ENCODE results near the gene PGLYRP4. TPM values are rescaled to one million over a fixed set of nuclear protein-coding genes. Genes with fewer than 3 reads are reported as not detected.

The PGLYRP4 gene
- total RNA-seq, 1 experiment from 2014 or later = not detected

- no peak for TF ChIP-seq OVOL2 (CRISPR knock-in tag; IDR thresholded peaks at IDR 0.05; ENCODE audit: borderline replicate concordance)
- TF ChIP-seq TCF7 (CRISPR knock-in tag; IDR thresholded peaks at IDR 0.05; ENCODE audit: low read depth) = no peak
- no peak for TF ChIP-seq TEAD4 (CRISPR knock-in tag; IDR thresholded peaks at IDR 0.05)
- no peak for TF ChIP-seq GTF2I (CRISPR knock-in tag; conservative IDR thresholded peaks at IDR 0.05)
- no peaks in the 10 kb centered on the region for H3K4me1 Mint-ChIP-seq
- no peak overlapping the region for H3K4me3 Mint-ChIP-seq
- peaks cover 20% of the 10 kb centered on the region for H3K27me3 Mint-ChIP-seq (ENCODE audit: low read depth)
- H3K9me3 Mint-ChIP-seq = peaks cover 46% of the 10 kb centered on the region
- peaks cover 8% of the 10 kb centered on the region; the same call in 1 of the 2 replicates for H3K36me3 Mint-ChIP-seq
- CTCF ChIA-PET = no interaction called here
- H3K27ac Mint-ChIP-seq = no peak overlapping the region
- POLR2A ChIA-PET = no interaction called here
- no peak for DNase-seq (ENCODE audit: low spot score)
- no peak for ATAC-seq
These were observed 14.7 kb downstream of the PGLYRP4 start for GRCh38 chr1:153333902-153334301.

GRCh38 chr1:153324912-153325311, 23.7 kb downstream of the PGLYRP4 start:
- ChIA-PET CTCF (no interaction called here), POLR2A (no interaction called here)
- DNase-seq (ENCODE audit: low spot score) (no peak), ATAC-seq (no peak)
- TF ChIP-seq SMAD4 (CRISPR knock-in tag; IDR thresholded peaks at IDR 0.05) (no peak), ZNF671 (CRISPR knock-in tag; IDR thresholded peaks at IDR 0.05) (no peak), TCF7 (CRISPR knock-in tag; IDR thresholded peaks at IDR 0.05; ENCODE audit: low read depth) (no peak), ZNF263 (CRISPR knock-in tag; IDR thresholded peaks at IDR 0.05; ENCODE audit: low read depth) (no peak), FOXJ3 (CRISPR knock-in tag; IDR thresholded peaks at IDR 0.05; ENCODE audit: borderline replicate concordance) (no peak), HMGXB4 (CRISPR knock-in tag; IDR thresholded peaks at IDR 0.05) (no peak), CBFB (CRISPR knock-in tag; IDR thresholded peaks at IDR 0.05; ENCODE audit: low read depth) (no peak), ZNF512 (CRISPR knock-in tag; IDR thresholded peaks at IDR 0.05; ENCODE audit: borderline replicate concordance) (no peak), IRF2 (CRISPR knock-in tag; IDR thresholded peaks at IDR 0.05; ENCODE audit: borderline replicate concordance, low read depth) (no peak), CREM (CRISPR knock-in tag; IDR thresholded peaks at IDR 0.05) (no peak), MAX (CRISPR knock-in tag; IDR thresholded peaks at IDR 0.05) (no peak), MXD4 (CRISPR knock-in tag; IDR thresholded peaks at IDR 0.05; ENCODE audit: borderline replicate concordance) (no peak), TEAD4 (CRISPR knock-in tag; IDR thresholded peaks at IDR 0.05) (no peak), NR1H2 (CRISPR knock-in tag; IDR thresholded peaks at IDR 0.05) (no peak), ZMAT4 (CRISPR knock-in tag; IDR thresholded peaks at IDR 0.05) (no peak), ZNF138 (CRISPR knock-in tag; conservative IDR thresholded peaks at IDR 0.05) (no peak)
- TF ChIP-seq, protein P1, sequence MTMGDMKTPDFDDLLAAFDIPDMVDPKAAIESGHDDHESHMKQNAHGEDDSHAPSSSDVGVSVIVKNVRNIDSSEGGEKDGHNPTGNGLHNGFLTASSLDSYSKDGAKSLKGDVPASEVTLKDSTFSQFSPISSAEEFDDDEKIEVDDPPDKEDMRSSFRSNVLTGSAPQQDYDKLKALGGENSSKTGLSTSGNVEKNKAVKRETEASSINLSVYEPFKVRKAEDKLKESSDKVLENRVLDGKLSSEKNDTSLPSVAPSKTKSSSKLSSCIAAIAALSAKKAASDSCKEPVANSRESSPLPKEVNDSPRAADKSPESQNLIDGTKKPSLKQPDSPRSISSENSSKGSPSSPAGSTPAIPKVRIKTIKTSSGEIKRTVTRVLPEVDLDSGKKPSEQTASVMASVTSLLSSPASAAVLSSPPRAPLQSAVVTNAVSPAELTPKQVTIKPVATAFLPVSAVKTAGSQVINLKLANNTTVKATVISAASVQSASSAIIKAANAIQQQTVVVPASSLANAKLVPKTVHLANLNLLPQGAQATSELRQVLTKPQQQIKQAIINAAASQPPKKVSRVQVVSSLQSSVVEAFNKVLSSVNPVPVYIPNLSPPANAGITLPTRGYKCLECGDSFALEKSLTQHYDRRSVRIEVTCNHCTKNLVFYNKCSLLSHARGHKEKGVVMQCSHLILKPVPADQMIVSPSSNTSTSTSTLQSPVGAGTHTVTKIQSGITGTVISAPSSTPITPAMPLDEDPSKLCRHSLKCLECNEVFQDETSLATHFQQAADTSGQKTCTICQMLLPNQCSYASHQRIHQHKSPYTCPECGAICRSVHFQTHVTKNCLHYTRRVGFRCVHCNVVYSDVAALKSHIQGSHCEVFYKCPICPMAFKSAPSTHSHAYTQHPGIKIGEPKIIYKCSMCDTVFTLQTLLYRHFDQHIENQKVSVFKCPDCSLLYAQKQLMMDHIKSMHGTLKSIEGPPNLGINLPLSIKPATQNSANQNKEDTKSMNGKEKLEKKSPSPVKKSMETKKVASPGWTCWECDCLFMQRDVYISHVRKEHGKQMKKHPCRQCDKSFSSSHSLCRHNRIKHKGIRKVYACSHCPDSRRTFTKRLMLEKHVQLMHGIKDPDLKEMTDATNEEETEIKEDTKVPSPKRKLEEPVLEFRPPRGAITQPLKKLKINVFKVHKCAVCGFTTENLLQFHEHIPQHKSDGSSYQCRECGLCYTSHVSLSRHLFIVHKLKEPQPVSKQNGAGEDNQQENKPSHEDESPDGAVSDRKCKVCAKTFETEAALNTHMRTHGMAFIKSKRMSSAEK (CRISPR knock-in tag; IDR thresholded peaks at IDR 0.05; ENCODE audit: borderline replicate concordance) = no peak
- TF ChIP-seq, protein P2, sequence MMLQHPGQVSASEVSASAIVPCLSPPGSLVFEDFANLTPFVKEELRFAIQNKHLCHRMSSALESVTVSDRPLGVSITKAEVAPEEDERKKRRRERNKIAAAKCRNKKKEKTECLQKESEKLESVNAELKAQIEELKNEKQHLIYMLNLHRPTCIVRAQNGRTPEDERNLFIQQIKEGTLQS (CRISPR knock-in tag; conservative IDR thresholded peaks at IDR 0.05) = no peak
- TF ChIP-seq, protein P3, sequence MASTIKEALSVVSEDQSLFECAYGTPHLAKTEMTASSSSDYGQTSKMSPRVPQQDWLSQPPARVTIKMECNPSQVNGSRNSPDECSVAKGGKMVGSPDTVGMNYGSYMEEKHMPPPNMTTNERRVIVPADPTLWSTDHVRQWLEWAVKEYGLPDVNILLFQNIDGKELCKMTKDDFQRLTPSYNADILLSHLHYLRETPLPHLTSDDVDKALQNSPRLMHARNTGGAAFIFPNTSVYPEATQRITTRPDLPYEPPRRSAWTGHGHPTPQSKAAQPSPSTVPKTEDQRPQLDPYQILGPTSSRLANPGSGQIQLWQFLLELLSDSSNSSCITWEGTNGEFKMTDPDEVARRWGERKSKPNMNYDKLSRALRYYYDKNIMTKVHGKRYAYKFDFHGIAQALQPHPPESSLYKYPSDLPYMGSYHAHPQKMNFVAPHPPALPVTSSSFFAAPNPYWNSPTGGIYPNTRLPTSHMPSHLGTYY (CRISPR knock-in tag; IDR thresholded peaks at IDR 0.05) = no peak
- H3K27me3 Mint-ChIP-seq (ENCODE audit: low read depth) = peaks cover 14% of the 10 kb centered on the region
- no peak overlapping the region for H3K4me3 Mint-ChIP-seq
- no peak overlapping the region for H3K27ac Mint-ChIP-seq
- H3K36me3 Mint-ChIP-seq = peaks cover 39% of the 10 kb centered on the region
- no peaks in the 10 kb centered on the region for H3K4me1 Mint-ChIP-seq
- H3K9me3 Mint-ChIP-seq = peaks cover 89% of the 10 kb centered on the region
